HCT116 (cell line): ENCODE results near the gene ELFN1. TPM values are rescaled to one million over a fixed set of nuclear protein-coding genes. Genes with fewer than 3 reads are reported as not detected.

Experiments
- ATAC-seq: fragments of 200-7000 bp; cut with Tn5 transposase; 2 replicates; pipeline ENCODE4 v1.9.1; 2020; ENCODE audit warnings: mild to moderate bottlenecking, moderate library complexity
- BruUV-seq: library from RNA; stranded (reverse); fragments of 400-500 nt; replicated peaks from 2 replicates; lab custom pipeline; 2021; lab: Mats Ljungman, UMichigan
- CTCF ChIA-PET: fragments of 300-600 bp; sonication (Branson Sonifier 250); formaldehyde crosslinking; loops from one replicate; lab custom pipeline; 2021; ENCODE audit warnings: antibody characterized with exemption; lab: Charles Lee
- POLR2A ChIA-PET: fragments of 300-600, 350-600 bp; sonication (Branson Sonifier 250); formaldehyde crosslinking; loops from one replicate; lab custom pipeline; 2021; ENCODE audit warnings: antibody characterized with exemption; lab: Charles Lee
- RAD21 ChIA-PET, 2 experiments: fragments of 300-600 bp; sonication (Branson Sonifier 250); formaldehyde crosslinking; loops; one replicate each; lab custom pipeline; 2023; ENCODE audit warnings: low total read pairs in 2 of 2; ENCODE audit not compliant: uncharacterized antibody in 2 of 2, unreplicated experiment in 2 of 2, low non-redundant PET in 1 of 2; lab: Charles Lee
- DNase-seq: peaks from one replicate; pipeline ENCODE4 v3.0.0-alpha.2; 2010; ENCODE audit warnings: low read depth, low spot score
- H2AFZ ChIP-seq: fragments of 200-600 bp; shearing (Covaris generic), sonication (generic); 2 replicates; pipeline ENCODE4 v1.6.1; 2017; ENCODE audit warnings: low read depth, mixed run types, mixed read lengths, antibody characterized with exemption, low read length; ENCODE audit not compliant: poor library complexity, severe bottlenecking
- H3K27ac ChIP-seq: 2 replicates; pipeline ENCODE4 v1.5.1; 2012; ENCODE audit warnings: low read depth, low read length
- H3K27me3 ChIP-seq: fragments of 200-600 bp; sonication (generic); 2 replicates; pipeline ENCODE4 v1.6.1; 2016; ENCODE audit warnings: mixed run types, low read length, mixed read lengths; ENCODE audit not compliant: insufficient read depth
- H3K36me3 ChIP-seq, 2 experiments: fragments of 200-500 bp in 1 of 2; fragments of 200-600 bp in 1 of 2; sonication (Bioruptor generic) in 1 of 2; sonication (generic) in 1 of 2; 2 replicates each; pipeline versions ENCODE4 v1.5.1 to v1.6.1; 2014 to 2016; ENCODE audit warnings: low read length in 2 of 2, inconsistent platforms in 1 of 2, mixed read lengths in 1 of 2, mixed run types in 1 of 2; ENCODE audit not compliant: insufficient read depth in 2 of 2, control insufficient read depth in 1 of 2
- H3K4me1 ChIP-seq, 2 experiments: fragments of 200-600 bp in 1 of 2; sonication (generic) in 1 of 2; 2 replicates each; pipeline versions ENCODE4 v1.5.1 to v1.6.1; 2012 to 2017; ENCODE audit warnings: low read length in 2 of 2, inconsistent platforms in 1 of 2, mild to moderate bottlenecking in 1 of 2, mixed read lengths in 1 of 2, mixed run types in 1 of 2, moderate library complexity in 1 of 2; ENCODE audit not compliant: insufficient read depth in 2 of 2, control insufficient read depth in 1 of 2
- H3K4me2 ChIP-seq: fragments of 200-600 bp; sonication (generic); 2 replicates; pipeline ENCODE4 v1.6.1; 2017; ENCODE audit warnings: mixed run types, low read length, mixed read lengths
- H3K4me3 ChIP-seq, 2 experiments: fragments of 200-600 bp in 1 of 2; sonication (generic) in 1 of 2; replicated peaks in 1 of 2; 2 replicates each; pipeline ENCODE4 v1.5.1; 2011 to 2016; ENCODE audit warnings: low read length in 2 of 2, control low read depth in 1 of 2, low read depth in 1 of 2, mild to moderate bottlenecking in 1 of 2, mixed read lengths in 1 of 2, mixed run types in 1 of 2
- H3K79me2 ChIP-seq: fragments of 200-600 bp; sonication (generic); 2 replicates; pipeline ENCODE4 v1.6.1; 2017; ENCODE audit warnings: mild to moderate bottlenecking, mixed run types, low read length, moderate library complexity, mixed read lengths; ENCODE audit not compliant: insufficient read depth
- H3K9ac ChIP-seq: fragments of 200-600 bp; sonication (generic); 2 replicates; pipeline ENCODE4 v1.6.1; 2016; ENCODE audit warnings: low read length, mixed read lengths
- H3K9me2 ChIP-seq: fragments of 200-600 bp; sonication (generic), shearing (Covaris generic); 2 replicates; pipeline ENCODE4 v1.6.1; 2017; ENCODE audit warnings: mixed run types, mild to moderate bottlenecking, moderate library complexity; ENCODE audit not compliant: insufficient read depth
- H3K9me3 ChIP-seq, 2 experiments: fragments of 200-500 bp in 1 of 2; fragments of 200-600 bp in 1 of 2; sonication (Bioruptor generic) in 1 of 2; sonication (generic) in 1 of 2; 2 replicates each; pipeline ENCODE4 v1.6.1; 2014 to 2017; ENCODE audit warnings: low read length in 2 of 2, mixed read lengths in 2 of 2, inconsistent platforms in 1 of 2, low read depth in 1 of 2, mild to moderate bottlenecking in 1 of 2, mixed run types in 1 of 2, moderate library complexity in 1 of 2; ENCODE audit not compliant: control insufficient read depth in 1 of 2, insufficient read depth in 1 of 2
- H4K20me1 ChIP-seq: fragments of 200-600 bp; sonication (generic), shearing (Covaris generic); 2 replicates; pipeline ENCODE4 v1.6.1; 2017; ENCODE audit warnings: mixed run types, mild to moderate bottlenecking, moderate library complexity; ENCODE audit not compliant: insufficient read depth
- CBX3 ChIP-seq: IDR thresholded peaks from 2 replicates; pipeline ENCODE4 v1.6.1; 2012; ENCODE audit warnings: low read depth
- CEBPB ChIP-seq: IDR thresholded peaks from 2 replicates; pipeline ENCODE4 v1.6.1; 2012; ENCODE audit warnings: low read depth
- EGR1 ChIP-seq: IDR thresholded peaks from 2 replicates; pipeline ENCODE4 v1.6.1; 2012; ENCODE audit warnings: low read depth
- ELF1 ChIP-seq: IDR thresholded peaks from 2 replicates; pipeline ENCODE4 v1.6.1; 2012; ENCODE audit warnings: low read depth, borderline replicate concordance
- EZH2phosphoT487 ChIP-seq: fragments of 200-600 bp; IDR thresholded peaks from 2 replicates; pipeline ENCODE4 v1.6.1; 2018; ENCODE audit warnings: antibody characterized with exemption, borderline replicate concordance
- FOSL1 ChIP-seq: IDR thresholded peaks from 2 replicates; pipeline ENCODE4 v1.6.1; 2012; ENCODE audit warnings: low read depth
- JUND ChIP-seq: IDR thresholded peaks from 2 replicates; pipeline ENCODE4 v1.6.1; 2012
- POLR2AphosphoS5 ChIP-seq: IDR thresholded peaks from 2 replicates; pipeline ENCODE4 v1.6.1; 2011; ENCODE audit warnings: mild to moderate bottlenecking, low read depth, low read length, moderate library complexity
- RAD21 ChIP-seq: IDR thresholded peaks from 2 replicates; pipeline ENCODE4 v1.6.1; 2012; ENCODE audit warnings: low read depth, mild to moderate bottlenecking
- SIN3A ChIP-seq: IDR thresholded peaks from 2 replicates; pipeline ENCODE4 v1.6.1; 2012; ENCODE audit warnings: low read depth
- SP1 ChIP-seq: IDR thresholded peaks from 2 replicates; pipeline ENCODE4 v1.6.1; 2012; ENCODE audit warnings: low read depth
- SRF ChIP-seq: IDR thresholded peaks from 2 replicates; pipeline ENCODE4 v1.6.1; 2012; ENCODE audit warnings: low read depth
- TCF7L2 ChIP-seq: IDR thresholded peaks from 2 replicates; pipeline ENCODE4 v1.7.0; 2011; ENCODE audit warnings: borderline replicate concordance, inconsistent platforms; ENCODE audit not compliant: insufficient read depth, insufficient read length; ENCODE audit errors: extremely low read depth
- intact Hi-C: fragments of 100-400 bp; cut with micrococcal nuclease; formaldehyde crosslinking; loops from 2 replicates; pipeline ENCODE4 v1.10.0; 2022
- total RNA-seq: library from RNA; stranded (reverse); gene quantifications from one replicate; pipeline ENCODE4 v1.2.1, GENCODE V29; 2021; ENCODE audit not compliant: unreplicated experiment
- TF ChIP-seq, protein P1 (sequence below): IDR thresholded peaks from 2 replicates; pipeline ENCODE4 v1.6.1; 2012
- TF ChIP-seq, protein P2 (sequence below), 3 experiments: fragments of 200-600 bp in 1 of 3; sonication (generic) in 1 of 3; IDR thresholded peaks in 2 of 3; conservative IDR thresholded peaks in 1 of 3; 2 replicates each; pipeline ENCODE4 v1.5.1; 2012 to 2017; ENCODE audit warnings: low read depth in 2 of 3, low read length in 2 of 3, antibody characterized with exemption in 1 of 3, borderline replicate concordance in 1 of 3, control low read depth in 1 of 3, mild to moderate bottlenecking in 1 of 3, mixed read lengths in 1 of 3, mixed run types in 1 of 3, moderate library complexity in 1 of 3; ENCODE audit not compliant: insufficient read depth in 1 of 3
- TF ChIP-seq, protein P3 (sequence below): IDR thresholded peaks from 2 replicates; pipeline ENCODE4 v1.6.1; 2012; ENCODE audit warnings: low read depth

Gene ELFN1
- total RNA-seq, 1 experiment from 2014 or later: 4.4 TPM

DNA sequence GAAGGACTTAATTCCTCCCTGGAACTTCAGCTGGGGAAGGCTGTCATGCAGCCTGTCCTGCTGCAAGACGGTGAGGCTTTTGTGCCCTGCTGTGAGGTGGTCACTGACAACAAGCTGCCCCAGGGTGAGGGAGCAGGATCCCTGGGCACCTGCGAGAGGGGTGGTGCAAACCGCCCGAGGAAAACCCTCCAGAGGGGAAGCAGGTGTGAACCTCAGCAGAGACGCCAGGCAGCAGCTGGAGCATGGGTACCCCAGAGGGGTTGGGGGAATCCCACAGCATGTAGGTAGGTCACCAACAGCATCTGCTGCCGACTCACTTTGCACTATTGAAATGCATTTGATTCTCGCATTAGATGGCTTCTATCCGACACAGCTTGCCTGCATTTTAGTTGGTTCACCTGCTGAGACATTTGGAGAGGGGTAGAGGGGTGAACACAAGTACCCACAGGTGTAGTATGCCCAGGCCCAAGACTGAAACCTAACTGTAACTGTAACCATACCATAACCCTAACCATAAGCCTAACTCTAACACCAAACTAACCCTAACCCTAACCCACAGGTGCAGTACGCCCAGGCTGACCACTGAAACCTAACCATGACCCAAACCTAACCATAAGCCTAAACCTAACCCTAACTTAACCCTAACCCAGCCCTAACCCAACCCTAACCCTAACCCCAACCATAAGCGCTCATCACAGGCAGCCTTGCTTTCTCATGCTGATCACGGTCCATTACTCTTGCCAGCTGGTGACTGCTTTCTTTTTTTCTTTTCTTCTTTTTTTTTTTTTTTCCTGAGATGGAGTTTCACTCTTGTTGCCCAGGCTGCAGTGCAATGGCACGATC lies 85.9 kb downstream of the ELFN1 start:
- Histone ChIP-seq H3K4me3 (no peak overlapping the region), H3K79me2 (no peaks in the 10 kb centered on the region), H3K9ac (no peak overlapping the region), H3K9me2 (no peaks in the 10 kb centered on the region), H2AFZ (no peak overlapping the region), H3K4me1 (peaks cover 0 to 4% of the 10 kb centered on the region in 2 experiments; a peak in 1 of 4 replicates), H3K27ac (no peak overlapping the region), H3K27me3 (peaks cover 3% of the 10 kb centered on the region; the same call in 1 of the 2 replicates), H4K20me1 (no peaks in the 10 kb centered on the region), H3K36me3 (no peaks in the 10 kb centered on the region), H3K4me2 (no peak overlapping the region), H3K9me3 (no peaks in the 10 kb centered on the region)
- ChIA-PET POLR2A (no interaction called here), RAD21 (no interaction called here), CTCF (no interaction called here)
- no TSS peak for BruUV-seq
- no peak for TF ChIP-seq RAD21
- TF ChIP-seq SRF: no peak
- TF ChIP-seq, protein P1, sequence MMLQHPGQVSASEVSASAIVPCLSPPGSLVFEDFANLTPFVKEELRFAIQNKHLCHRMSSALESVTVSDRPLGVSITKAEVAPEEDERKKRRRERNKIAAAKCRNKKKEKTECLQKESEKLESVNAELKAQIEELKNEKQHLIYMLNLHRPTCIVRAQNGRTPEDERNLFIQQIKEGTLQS: no peak
- no peak for TF ChIP-seq ELF1
- TF ChIP-seq, protein P2, sequence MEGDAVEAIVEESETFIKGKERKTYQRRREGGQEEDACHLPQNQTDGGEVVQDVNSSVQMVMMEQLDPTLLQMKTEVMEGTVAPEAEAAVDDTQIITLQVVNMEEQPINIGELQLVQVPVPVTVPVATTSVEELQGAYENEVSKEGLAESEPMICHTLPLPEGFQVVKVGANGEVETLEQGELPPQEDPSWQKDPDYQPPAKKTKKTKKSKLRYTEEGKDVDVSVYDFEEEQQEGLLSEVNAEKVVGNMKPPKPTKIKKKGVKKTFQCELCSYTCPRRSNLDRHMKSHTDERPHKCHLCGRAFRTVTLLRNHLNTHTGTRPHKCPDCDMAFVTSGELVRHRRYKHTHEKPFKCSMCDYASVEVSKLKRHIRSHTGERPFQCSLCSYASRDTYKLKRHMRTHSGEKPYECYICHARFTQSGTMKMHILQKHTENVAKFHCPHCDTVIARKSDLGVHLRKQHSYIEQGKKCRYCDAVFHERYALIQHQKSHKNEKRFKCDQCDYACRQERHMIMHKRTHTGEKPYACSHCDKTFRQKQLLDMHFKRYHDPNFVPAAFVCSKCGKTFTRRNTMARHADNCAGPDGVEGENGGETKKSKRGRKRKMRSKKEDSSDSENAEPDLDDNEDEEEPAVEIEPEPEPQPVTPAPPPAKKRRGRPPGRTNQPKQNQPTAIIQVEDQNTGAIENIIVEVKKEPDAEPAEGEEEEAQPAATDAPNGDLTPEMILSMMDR (IDR thresholded peaks at IDR 0.05 in 2 of 3, conservative IDR thresholded peaks at IDR 0.05 in 1 of 3; ENCODE audit: borderline replicate concordance in 1 of 3, insufficient read depth in 1 of 3, low read depth in 2 of 3, low read length in 2 of 3): no peak
- no peak for TF ChIP-seq CEBPB
- no peak for TF ChIP-seq EZH2phosphoT487
- no peak for TF ChIP-seq TCF7L2
- TF ChIP-seq SIN3A: no peak
- TF ChIP-seq JUND: no peak
- no peak for TF ChIP-seq CBX3
- no peak for TF ChIP-seq EGR1
- TF ChIP-seq, protein P3, sequence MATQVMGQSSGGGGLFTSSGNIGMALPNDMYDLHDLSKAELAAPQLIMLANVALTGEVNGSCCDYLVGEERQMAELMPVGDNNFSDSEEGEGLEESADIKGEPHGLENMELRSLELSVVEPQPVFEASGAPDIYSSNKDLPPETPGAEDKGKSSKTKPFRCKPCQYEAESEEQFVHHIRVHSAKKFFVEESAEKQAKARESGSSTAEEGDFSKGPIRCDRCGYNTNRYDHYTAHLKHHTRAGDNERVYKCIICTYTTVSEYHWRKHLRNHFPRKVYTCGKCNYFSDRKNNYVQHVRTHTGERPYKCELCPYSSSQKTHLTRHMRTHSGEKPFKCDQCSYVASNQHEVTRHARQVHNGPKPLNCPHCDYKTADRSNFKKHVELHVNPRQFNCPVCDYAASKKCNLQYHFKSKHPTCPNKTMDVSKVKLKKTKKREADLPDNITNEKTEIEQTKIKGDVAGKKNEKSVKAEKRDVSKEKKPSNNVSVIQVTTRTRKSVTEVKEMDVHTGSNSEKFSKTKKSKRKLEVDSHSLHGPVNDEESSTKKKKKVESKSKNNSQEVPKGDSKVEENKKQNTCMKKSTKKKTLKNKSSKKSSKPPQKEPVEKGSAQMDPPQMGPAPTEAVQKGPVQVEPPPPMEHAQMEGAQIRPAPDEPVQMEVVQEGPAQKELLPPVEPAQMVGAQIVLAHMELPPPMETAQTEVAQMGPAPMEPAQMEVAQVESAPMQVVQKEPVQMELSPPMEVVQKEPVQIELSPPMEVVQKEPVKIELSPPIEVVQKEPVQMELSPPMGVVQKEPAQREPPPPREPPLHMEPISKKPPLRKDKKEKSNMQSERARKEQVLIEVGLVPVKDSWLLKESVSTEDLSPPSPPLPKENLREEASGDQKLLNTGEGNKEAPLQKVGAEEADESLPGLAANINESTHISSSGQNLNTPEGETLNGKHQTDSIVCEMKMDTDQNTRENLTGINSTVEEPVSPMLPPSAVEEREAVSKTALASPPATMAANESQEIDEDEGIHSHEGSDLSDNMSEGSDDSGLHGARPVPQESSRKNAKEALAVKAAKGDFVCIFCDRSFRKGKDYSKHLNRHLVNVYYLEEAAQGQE: no peak
- no peak for TF ChIP-seq FOSL1
- TF ChIP-seq POLR2AphosphoS5: no peak
- TF ChIP-seq SP1: no peak
- no peak for ATAC-seq
- DNase-seq: no peak
- intact Hi-C loops: no loop called here
